Measurements from ENCODE around the gene RBFOX2.
"Not testable (repeated sequence)": the region's sequence is repeated elsewhere in the genome, so short reads cannot be mapped to it uniquely, and the experiment has no call there.

Gene RBFOX2, protein sequence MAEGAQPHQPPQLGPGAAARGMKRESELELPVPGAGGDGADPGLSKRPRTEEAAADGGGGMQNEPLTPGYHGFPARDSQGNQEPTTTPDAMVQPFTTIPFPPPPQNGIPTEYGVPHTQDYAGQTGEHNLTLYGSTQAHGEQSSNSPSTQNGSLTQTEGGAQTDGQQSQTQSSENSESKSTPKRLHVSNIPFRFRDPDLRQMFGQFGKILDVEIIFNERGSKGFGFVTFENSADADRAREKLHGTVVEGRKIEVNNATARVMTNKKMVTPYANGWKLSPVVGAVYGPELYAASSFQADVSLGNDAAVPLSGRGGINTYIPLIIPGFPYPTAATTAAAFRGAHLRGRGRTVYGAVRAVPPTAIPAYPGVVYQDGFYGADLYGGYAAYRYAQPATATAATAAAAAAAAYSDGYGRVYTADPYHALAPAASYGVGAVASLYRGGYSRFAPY

DNA sequence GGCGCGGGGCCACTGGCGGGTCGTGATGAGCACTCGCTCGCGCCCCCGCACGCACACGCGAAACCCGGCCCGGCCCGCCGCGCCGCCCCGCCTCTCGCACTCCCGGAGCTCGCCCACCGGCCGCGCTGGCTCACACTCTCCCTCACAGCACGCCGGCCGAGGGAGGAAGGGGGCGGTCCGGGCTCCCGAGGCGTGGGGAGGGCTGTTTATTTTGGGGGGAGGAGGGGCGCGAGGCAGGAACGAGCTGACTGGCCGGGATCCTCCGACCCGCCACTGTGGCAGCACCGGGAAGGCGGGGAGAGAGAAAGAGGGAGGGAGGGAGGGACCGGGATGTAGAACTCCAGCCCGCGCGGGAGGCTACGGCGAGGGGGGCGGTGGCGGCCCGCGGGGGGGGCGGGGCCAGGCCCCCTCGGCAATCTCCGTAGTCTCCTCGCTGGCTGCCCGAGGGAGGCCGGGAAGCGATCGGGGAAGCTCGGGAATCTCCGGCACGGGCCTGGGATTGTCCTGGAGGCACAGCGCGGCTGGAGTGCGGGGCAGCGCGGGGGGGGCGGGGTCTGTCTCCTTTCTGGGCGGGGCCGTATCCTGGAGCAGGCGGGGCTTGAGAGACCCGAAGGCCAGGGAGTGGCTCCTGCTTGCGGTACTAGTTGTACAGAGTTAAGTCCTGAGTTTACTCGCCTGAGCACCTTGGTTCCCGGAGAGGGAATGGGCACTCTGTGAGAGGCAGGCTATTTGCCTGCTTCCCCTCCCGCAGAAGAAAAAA lies at the start of gene RBFOX2:
Gene RBFOX2, minus strand, starts transcription at position 179 of the 760 bp plus-strand sequence. CDS start 399 bp downstream, outside the sequence.
- DNase-seq, result peak; percentile 23 to 73 (median 54)

GRCh38 chr22:36077271-36077670 lies 48.6 kb upstream of the RBFOX2 start:
- no peak for DNase-seq

- DNase-seq, result no peak
Measured at GRCh38 chr22:36075724-36076123, 47.1 kb upstream of the RBFOX2 start.

GRCh38 chr22:36075230-36075629 lies 46.6 kb upstream of the RBFOX2 start:
- DNase-seq, result no peak

DNA sequence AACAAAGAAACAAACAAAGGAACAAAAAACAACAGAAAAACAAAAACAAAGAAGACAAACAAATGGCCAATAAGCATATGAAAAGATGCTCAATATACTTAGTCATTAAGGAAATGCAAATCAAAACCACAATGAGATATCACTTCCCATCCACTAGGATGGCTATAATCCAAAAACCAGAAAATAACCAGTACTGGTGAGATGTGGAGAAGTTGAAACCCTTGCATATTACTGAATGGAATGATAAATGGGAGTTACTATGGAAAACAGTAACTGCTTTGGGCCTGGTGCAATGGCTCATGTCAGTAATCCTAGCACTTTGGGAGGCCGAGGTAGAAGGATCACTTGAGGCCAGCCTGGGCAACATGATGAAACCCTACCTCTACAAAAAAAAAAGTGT lies 44.9 kb upstream of the RBFOX2 start:
- no peak for DNase-seq

DNA sequence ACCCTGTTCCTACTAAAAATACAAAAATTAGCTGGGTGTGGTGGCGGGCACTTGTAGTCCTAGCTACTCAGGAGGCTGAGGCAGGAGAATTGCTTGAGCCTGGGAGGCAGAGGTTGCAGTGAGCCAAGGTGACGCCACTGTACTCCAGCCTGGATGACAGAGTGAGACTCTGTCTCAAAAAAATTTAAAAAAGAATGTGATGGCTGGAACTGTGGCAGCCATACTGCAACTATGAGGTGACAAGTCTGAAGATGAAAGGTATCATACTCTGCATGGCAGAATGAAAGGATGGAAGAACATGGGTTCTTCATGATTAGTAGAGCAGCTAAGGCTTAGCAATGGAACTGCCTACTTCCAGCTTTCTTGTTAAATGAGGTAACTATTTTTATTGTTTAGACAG lies 42.0 kb upstream of the RBFOX2 start:
- DNase-seq, result not testable (repeated sequence)

- DNase-seq, result no peak
Measured at GRCh38 chr22:36069368-36069767, 40.7 kb upstream of the RBFOX2 start.

- DNase-seq, result no peak
Measured at GRCh38 chr22:36068776-36069344, 40.2 kb upstream of the RBFOX2 start.

- no peak for DNase-seq
Measured at GRCh38 chr22:36067235-36067558, 38.6 kb upstream of the RBFOX2 start.

- DNase-seq, result peak; percentile 31 to 74 (median 61)
Measured at GRCh38 chr22:36065775-36066544, 37.3 kb upstream of the RBFOX2 start.

DNA sequence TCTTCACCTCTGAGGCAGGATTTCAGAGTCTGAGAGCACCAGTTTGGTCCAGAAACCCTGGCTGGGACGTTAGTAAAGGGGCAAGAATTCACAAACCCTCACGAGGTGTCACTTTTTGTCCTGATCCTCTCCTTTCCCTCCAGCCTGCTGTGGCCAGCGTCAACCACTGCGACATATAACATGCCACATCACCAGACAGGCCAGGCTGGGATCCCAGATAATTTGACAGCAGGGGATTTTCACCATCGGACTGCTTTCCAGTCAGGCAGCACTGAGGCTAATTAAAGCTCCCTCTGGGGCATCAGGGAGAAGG lies 36.8 kb upstream of the RBFOX2 start:
- DNase-seq, result no peak

DNA sequence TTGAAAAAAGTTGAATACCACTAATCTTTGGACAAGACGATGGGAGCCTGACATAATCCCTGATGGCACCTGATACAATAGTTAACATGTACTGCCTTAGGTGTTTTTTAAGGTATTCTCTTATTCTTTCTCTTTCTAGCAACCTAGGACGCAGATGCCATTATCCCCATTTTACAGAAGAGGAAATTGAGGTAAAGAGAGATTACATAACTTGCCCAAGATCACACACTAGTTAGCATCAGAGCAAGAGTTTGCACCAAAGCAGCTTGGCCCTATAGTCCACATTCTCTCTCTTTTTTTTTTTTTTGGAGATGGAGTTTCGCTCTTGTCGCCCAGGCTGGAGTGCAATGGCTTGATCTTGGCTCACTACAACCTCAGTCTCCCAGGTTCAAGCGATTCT lies 35.7 kb upstream of the RBFOX2 start:
- DNase-seq, result no peak

GRCh38 chr22:36056980-36057379 lies 28.4 kb upstream of the RBFOX2 start:
- no peak for DNase-seq

GRCh38 chr22:36055376-36056295 lies 27.0 kb upstream of the RBFOX2 start:
- DNase-seq, result no peak

GRCh38 chr22:36054446-36054845 lies 25.8 kb upstream of the RBFOX2 start:
- DNase-seq, result not testable (repeated sequence)

GRCh38 chr22:36053242-36054147 lies 24.9 kb upstream of the RBFOX2 start:
- DNase-seq, result no peak

DNA sequence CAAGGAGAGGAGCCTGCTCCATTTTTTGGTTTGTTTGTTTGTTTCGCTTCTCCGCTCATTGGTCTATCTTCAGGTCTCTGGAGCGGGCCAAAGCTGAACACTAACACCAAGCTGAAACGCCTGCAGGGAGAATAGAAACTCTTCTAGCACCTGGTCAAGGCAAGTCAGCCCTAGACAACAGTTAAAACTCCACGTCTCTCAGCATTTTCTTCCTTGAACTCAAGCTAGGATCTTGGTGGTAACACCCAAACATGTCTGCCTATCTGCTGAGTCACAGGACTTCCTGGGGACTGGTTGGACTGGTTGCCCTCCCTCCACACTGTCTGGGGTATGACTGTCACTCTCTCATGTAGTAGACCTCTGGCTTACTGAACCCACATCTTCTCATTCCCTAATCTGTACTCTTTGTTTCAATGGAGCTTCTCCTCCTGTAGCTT lies 23.9 kb upstream of the RBFOX2 start:
- DNase-seq, result no peak

GRCh38 chr22:36049678-36049997 lies 21.0 kb upstream of the RBFOX2 start:
- no peak for DNase-seq

DNA sequence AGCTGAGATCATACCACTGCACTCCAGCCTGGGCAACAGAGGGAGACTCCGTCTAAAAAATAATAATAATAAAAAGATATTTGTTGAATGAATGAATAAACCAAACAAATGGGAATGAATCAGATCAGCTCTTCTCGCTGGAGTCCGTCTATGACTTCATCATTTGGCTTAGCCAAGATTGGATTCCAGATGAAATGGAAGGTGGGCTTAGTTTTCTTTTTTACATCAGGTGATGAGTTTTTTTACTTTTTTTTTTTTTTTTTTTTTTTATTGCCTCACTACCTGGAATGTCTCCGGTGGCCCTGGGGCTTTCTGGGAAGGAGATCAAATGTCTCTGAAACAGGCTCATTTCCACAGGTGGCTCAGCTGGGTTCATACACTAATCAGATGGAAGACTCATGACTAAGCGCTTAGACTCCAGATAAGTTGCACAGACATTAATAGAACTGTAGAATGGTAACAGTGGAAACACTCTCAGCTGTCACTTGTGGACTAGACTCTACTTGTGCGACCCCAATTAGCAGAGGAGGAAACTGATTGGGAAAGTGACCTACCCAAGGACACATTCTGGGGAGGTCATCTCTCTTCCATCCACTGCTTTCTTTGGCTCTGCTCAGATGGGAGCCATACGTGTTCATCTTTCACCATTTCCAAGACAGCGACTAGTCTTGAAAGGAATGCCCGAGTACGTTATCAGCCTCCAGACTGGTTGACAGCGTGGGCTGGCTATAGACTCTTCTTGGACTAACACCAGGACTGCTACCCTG lies 20.5 kb upstream of the RBFOX2 start:
- no peak for DNase-seq

GRCh38 chr22:36044517-36044916 lies 15.9 kb upstream of the RBFOX2 start:
- not testable (repeated sequence) for DNase-seq
